Activated CD4-positive, CD25-positive, alpha-beta regulatory T cell treated with anti-CD3 and anti-CD28 coated beads, Interleukin-2, amount 50 U/mL, for 16 hours (primary cell): ENCODE results near the gene SKA3.
"Not testable (repeated sequence)": the region's sequence is repeated elsewhere in the genome, so short reads cannot be mapped to it uniquely, and the experiment has no call there.

ENCODE experiments used
- DNase-seq: peaks from one replicate; pipeline ENCODE4 v3.0.0-alpha.2; 2020; ENCODE audit warnings: low read depth, low spot score

SKA3 gene

DNA sequence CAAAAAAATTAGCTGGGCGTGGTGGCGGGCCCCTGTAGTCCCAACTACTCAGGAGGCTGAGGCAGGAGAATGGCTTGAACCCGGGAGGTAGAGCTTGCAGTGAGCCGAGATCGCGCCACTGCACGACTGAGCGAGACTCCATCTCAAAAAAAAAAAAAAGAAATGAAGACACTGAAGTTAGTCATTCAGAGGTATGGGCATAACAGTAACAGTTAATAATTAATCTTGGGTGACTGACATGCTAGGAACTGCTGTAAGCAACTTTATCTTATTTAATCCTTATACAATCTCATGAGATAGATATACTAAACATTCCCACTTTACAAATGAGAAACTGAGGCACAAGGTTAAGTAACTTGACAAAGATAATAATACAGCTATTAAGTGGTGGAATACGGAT, 4.9 kb downstream of the SKA3 start:
- DNase-seq = no peak

DNA sequence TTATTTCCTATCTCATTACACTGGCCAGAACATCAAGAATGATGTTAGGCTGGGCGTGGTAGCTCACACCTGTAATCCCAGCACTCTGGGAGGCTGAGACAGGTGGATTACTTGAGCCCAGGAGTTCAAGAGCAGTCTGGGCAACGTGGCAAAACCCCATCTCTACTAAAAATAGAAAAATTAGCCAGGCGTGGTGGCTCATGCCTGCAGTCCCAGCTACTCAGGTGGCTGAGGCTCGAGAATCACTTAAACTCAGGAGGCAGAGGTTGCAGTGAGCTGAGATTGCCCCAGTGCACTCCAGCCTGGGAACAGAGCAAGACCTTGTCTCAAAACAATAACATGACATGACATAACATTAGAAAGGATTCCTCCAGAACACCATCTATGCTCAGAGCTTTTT, 10.7 kb downstream of the SKA3 start:
- DNase-seq = not testable (repeated sequence)

DNA sequence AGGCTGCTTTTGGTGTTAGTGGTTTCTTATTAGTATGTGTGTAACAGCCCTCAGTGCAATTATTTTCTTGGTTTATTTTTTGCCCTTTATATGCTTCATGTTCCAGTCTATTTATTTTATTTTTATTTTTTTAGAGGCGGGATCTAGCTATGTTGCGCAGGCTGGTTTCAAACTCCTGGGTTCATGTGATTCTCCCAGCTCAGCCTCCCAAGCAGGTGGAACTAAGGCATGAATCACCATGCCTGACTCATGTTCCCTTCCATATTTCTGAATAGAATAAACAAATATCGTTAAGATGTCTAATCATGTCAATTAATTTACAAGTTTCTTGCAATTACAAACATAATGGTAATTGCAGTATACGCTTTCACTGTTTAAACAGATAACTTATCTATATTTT, 11.7 kb downstream of the SKA3 start:
- no peak for DNase-seq

DNA sequence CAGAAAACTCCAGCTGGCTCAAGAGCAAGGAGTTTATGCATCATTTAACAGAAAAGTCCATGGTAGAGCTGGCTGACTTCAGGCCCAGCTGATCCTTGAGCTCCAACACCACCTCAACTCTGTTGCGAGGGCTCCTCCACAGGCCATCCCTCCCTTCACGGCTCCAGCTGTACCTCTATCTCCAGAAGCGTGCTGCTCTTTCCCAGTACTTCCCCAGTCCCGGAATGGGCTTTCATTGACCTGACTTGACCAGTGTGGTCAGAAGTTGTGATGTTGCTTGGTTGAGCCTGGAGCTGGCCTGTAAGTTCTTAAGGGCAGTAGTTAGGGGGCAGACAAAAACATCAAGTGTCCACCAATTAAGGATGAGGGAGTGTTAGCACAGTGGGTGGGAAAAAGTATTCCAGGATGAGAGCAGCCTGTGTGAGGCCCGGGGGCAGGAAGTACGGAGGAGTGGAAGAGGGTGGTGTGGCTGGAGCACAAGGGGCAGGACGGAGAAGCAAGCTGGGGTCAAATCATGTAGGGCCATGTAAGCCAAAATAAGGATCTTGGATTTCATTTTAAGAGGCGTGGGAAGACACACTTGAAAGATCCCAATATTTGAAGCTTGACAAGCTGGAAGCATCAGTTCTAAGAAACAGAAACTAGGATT, 24.0 kb downstream of the SKA3 start:
- DNase-seq = no peak

DNA sequence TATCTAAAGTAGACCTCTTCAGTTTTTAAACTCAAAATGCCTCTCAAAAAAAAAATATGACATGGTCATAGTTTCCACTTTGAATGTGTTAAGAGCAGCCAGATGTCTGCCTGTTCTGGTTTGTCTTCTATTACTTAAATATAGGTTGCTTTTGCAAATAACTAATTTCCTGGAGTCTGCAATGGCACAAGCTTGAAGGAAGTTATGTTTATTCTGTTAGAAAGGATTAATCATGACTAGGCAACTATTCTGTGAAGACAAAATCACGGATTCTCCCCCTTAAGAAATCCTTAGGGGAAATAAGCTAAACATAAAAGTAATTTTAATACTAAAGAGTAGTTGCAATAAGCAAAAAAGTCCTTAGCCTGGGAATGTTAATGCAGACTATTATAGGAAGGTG, 26.3 kb downstream of the SKA3 start:
- DNase-seq = no peak

DNA sequence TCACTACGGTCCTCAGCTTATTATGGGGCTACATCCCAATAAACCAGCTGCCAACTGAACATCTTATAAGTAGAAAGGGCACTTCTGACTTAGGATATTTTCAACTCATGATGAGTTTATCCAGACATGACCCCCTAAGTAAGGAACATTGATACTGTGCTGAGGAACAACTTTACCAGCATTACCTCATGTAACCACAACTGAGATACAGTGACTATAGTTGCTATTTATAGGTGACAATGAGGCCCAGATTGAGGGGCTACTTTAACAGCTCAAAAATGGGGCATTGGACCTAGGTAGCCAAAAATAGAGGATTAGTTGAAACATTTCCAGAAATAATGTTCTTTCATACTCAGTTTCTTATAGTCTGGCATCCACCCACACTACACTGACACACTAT, 26.8 kb downstream of the SKA3 start:
- no peak for DNase-seq

DNA sequence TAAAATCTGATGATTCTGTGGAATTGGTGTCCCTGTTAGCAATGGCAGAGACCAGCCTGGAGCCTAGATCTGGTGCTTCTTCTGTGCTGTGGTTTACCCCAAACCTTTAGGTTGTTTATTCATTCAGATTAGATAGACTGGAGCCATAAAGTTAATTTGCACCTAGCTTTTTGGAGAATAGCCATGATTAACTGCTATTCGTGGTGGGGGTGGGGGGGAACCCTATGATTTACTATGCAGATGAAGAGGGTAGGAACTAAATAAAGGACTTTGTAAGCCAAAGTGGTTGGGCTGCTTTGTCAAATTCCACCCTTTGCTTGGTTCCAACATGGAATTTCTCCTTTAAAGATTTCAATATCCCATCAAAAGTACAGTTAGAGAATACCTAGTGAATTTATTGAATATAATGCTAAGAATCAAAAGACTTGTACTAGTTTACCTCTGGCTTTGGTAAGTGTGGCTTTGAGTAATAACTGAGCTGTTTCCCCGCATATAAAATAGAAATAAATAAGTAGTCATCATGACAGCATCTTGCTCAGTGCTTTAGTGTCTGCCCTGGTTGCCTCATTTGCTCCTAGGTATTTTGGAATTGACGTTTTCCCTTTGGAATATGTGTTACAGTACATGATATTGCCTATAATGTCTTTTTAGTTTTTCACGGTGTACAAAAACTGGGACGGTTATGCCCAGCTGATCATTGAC, 27.6 kb downstream of the SKA3 start:
- no peak for DNase-seq

DNA sequence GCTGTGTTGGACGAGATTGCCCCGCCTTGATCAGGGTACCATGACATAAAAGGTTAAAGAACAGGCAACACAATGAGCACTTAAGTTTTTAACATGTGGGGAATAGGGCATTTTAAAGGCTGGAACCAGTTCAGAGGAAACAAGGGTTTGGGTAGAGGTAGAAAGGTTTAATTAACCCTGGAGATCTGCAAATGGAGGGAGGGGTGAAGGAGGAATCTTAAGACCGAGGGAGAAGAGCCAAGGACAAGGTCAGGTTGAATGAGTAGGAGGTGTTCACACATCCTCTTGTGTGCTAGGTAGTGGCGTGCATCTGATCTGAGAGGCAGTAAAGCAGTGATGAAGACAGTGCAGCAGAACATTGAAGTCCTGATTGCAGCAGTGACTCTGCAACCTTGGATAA, 28.5 kb downstream of the SKA3 start:
- DNase-seq = no peak

DNA sequence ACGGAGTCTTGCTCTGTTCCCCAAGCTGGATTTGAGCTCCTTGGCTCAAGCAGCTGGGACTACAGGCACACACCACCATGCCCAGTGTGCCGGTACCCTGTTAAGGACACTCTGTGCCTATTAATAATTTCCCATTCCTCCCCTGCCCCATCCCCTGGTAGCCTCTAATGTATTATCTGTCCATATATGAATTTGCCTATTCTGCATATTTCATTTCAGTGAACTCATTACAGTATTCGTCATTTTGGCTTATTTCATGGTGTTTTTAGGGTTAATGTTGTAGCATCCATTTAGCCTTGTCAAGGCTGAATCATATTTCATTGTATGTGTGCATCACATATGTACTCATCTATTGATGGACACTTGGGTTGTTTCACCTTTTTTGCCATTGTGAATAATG, 33.6 kb downstream of the SKA3 start:
- no peak for DNase-seq

DNA sequence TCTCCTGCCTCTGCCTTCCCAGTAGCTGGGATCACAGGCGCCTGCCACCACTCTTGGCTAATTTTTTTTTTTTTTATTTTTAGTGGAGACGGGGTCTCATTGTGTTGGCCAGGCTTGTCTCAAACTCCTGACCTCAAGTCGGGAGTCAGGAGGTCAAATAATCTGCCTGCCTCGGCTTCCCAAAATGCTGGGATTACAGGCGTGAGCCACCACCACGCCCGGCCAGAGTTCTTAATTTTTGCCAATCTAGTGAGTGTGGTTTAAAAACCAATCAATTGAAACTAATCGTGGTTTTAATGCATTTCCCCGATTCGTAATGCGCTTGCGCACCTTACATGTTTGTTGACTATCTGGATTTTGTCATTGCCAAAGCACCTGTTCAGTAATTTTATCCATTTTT, 37.0 kb downstream of the SKA3 start:
- no peak for DNase-seq

DNA sequence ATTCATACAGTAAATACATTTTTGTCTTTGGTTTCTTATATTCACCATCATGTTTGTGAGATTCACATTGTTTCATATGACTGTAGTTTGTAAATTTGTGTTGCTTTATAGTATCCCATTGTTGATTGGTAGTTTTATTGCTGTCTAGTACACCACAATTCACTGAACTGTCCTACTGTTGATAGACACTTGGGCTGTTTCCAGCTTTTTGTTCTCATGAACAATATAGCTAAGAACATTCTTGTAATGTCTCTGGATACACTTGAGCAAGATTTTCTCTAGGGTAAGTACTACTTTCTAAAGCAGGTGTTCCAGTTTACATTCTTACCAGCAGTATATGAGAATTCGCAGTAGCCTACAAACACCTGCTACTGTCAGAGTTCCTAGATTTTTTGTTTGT, 37.8 kb downstream of the SKA3 start:
- no peak for DNase-seq

DNA sequence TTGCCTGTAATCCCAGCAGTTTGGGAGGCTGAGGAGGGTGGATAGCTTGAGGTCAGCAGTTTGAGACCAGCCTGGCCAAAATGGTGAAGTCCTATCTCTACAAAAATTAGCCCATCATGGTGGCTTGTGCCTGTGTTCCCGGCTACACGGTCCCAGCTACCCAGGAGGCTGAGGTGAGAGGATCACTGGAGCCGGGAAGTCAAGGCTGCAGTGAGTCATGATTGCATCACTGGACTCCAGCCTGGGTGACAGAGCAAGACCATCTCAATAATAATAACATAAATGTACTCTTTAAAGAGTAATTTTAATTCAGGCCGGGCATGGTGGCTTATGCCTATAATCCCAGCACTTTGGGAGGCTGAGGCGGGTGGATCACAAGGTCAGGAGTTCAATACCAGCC, 38.7 kb downstream of the SKA3 start:
- no peak for DNase-seq

DNA sequence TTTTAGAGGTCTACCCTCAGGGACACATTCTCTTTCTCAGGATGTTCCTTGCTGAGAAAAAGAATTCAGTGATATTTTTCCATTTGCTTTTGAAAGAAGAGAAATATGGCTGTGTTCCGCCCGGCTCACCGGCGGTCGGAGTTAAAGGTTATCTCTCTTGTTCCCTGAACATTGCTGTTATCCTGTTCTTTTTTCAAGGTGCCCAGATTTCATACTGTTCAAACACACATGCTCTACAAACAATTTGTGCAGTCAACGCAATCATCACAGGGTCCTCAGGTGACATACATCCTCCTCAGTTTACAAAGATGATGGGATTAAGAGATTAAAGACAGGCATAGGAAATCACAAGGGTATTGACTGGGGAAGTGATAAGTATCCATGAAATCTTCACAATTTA, 40.5 kb downstream of the SKA3 start:
- DNase-seq = not testable (repeated sequence)

DNA sequence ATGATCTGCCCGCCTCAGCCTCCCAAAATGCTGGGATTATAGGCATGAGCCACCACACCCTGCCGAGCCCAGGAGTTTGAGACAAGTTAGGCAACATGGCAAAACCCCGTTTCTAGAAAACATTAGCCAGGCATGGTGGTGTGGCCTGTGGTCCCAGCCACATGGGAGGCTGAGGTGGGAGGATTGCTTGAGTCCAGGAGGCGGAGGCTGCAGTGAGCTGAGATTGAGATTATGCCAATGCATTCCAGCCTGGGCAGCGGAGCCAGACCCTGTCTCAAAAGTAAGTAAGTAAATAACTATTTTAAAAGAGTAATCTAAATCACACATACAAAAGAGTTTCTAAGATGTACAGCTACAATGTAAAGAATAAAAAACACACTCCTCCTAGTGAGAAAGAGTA, 41.9 kb downstream of the SKA3 start:
- no peak for DNase-seq

DNA sequence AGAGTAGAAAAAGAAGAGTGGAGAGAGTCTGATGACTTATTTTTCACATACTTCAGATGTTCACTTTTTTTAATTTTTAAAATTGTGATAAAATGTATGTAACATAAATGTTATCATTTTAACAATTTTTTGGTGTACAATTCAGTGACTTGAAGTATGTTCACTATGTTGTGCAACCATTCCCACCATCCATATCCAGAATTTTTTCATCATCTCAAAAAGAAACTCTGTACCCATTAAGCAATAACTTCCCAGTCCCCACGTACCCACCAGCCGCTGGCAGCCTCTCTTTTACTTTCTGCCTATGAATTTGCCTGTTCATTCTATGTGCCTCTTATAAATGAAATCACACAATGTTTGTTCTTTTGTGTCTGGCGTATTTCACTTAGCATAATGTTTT, 43.3 kb downstream of the SKA3 start:
- no peak for DNase-seq

DNA sequence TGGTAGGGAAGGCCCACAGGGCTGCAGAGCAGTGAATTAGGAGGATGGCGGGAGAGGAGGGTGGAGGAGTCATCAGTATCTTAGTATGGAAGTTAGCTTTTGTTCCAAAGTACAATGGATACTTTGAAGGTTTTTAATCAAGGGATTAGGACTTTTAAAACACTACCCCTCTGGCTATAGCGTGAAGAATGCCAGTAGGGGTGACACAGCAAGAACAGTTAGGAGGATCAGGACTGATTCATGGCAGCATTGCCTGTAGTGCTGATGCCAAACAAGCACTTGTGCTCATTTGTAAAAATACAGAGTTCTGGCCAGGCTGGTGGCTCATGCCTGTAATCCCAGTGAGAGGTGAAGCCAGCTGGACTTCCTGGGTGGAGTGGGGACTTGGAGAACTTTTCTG, 46.2 kb downstream of the SKA3 start:
- DNase-seq = no peak

DNA sequence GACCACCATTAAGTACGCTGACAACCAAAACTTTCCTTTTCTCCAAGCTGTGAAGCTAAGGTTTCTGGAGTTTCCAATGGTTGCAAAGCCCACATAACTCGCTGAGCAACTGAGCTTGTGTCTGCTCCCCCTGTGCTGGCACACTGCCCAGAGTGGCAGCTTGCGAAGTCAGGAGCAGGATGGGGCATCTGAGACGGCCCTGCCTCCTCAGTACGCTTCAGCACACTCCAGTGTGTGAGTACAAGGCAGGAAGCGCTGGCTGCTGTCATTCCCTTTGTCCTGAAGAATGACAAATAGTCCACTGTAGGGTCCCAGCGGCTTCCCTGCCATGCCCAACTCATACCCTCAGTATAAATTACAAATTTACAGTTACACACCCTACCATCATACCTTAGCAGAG, 51.5 kb downstream of the SKA3 start:
- no peak for DNase-seq

DNA sequence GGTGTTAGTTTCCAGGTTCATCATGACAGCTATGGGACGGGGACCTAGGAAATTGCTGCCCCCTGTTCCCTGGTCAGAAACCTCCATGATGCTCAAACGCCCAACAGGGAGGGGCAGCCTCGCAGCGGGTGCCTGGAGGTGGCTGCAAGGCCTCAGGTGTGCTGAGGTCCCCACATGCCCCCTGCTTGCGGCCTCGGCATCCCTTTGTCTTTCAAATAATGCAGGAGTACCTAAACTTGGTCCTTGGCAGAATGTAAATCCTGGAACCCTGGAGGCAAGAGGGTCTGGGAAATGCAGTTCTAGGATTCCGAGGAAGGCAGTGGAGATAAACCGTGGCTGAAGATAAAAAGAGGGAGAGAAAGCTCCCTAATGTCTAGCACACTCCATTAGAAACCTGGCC, 52.4 kb downstream of the SKA3 start:
- no peak for DNase-seq

DNA sequence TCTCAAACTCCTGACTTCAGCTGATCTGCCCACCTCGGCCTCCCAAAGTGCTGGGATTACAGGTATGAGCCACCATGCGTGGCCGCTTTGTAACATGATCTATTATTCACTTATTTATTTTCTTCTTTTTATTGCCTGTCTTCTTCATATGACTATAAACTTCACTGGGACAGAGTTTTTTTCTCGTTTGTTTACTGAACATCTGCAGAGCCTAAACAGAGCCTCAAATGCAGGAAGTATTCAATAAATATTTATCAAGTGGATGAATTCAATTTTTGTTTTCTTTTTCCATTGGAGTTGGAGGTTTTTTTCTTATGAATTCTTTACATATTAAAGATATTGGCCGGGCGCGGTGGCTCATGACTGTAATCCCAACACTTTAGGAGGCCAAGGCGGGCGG, 54.7 kb downstream of the SKA3 start:
- DNase-seq = no peak

DNA sequence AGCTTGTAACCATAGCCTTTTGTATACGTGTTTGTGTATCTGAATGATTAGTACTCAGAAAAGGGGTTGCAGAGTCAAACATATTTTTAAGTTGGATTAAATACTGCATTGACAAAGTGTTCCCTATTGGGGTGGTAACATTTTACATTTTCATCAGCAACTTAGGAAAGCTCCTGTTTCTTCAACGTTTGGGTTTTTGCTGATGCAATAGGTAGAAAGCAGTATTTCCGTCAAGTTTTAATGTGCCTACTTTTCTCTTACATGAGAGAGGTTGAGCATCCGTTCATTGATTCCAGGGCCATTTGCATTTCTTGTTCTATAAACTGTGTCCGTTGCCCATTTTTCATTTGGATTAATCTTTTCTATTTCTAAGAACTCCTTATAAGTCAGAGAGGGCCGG, 56.2 kb downstream of the SKA3 start:
- no peak for DNase-seq

DNA sequence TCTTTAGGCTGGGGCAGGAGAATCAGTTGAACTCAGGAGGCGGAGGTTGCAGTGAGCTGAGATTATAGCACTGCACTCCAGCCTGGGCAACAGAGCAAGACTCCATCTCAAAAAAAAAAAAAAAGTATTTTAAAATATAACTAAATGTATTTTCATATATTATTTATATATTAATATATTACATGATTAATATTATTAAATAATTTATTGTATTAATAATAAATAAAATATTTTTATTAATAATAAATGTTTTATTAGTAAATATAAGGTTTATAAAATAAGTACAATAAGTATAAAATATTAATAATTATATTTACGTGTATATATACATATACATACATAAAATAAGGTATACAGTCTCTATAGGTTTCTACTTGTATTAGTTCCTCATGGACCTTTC, 56.8 kb downstream of the SKA3 start:
- DNase-seq = no peak

DNA sequence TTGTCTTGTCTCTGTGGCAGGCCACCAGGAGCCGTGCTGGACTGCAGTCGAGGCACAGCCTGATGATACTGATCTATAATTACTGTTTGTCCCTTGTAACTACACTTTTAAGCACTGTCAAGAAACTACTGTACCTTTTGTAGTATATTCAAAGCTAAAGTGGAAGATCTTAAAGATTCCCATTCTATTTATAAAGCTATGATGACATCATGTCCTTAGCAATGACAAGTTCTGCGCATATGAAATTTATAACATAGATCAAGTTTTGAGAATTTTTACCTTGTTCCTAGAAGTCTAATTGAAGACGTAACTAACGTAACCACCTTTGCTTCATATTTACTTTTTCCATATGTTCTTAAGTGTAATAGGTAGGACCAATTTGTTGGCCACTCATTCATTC, 58.2 kb downstream of the SKA3 start:
- DNase-seq = no peak

DNA sequence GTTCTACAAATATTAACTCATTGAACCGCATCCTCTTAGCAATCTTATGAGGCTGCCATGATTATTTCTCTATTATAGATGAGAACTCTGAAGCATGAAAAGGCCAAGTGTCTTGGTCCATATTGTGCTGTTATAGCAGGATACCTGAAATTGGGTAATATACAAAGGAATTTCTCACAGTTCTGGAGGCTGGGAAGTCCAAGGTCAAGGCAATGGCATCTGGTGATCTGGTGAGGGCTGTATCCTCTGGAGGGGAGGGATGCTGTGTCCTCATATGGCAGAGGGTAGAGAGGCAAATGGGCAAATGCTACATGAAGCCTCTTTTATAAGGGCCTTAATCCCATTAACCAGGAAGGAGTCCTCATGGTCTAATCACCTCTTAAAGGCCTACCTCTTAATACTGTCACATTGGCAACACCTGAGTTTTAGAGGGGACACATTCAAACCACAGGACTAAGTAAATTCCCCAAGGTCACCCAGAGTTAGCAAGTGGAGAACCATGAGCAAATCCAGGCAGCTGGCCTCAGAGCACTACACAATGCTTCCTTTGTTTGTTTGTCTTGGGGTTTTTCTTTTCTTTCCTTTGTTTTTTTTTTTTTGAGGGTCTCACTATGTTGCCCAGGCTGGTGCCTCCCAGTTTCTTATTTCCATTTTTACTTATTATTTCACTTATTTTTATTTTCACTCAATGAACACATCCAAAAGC, 59.1 kb downstream of the SKA3 start:
- DNase-seq = no peak
